Vagina (tissue), 2 donors: ENCODE results near the gene SLC22A3.
"Not testable (repeated sequence)": the region's sequence is repeated elsewhere in the genome, so short reads cannot be mapped to it uniquely, and the experiment has no call there.

Source experiments
- POLR2A ChIP-seq, 2 donors: fragments of 450-650 bp; IDR thresholded peaks; one replicate each; pipeline ENCODE4 v1.6.1; 2017; ENCODE audit warnings: antibody characterized with exemption in 2 of 2, mild to moderate bottlenecking in 2 of 2, moderate library complexity in 2 of 2
- TF ChIP-seq, protein P1 (sequence below), 3 experiments: fragments of 450-650 bp in 2 of 3; fragments of 200-600 bp in 1 of 3; sonication (generic) in 1 of 3; IDR thresholded peaks; one replicate each; pipeline ENCODE4 v1.5.1; 2017 to 2019; ENCODE audit warnings: antibody characterized with exemption in 3 of 3, mild to moderate bottlenecking in 2 of 3, moderate library complexity in 2 of 3

DNA sequence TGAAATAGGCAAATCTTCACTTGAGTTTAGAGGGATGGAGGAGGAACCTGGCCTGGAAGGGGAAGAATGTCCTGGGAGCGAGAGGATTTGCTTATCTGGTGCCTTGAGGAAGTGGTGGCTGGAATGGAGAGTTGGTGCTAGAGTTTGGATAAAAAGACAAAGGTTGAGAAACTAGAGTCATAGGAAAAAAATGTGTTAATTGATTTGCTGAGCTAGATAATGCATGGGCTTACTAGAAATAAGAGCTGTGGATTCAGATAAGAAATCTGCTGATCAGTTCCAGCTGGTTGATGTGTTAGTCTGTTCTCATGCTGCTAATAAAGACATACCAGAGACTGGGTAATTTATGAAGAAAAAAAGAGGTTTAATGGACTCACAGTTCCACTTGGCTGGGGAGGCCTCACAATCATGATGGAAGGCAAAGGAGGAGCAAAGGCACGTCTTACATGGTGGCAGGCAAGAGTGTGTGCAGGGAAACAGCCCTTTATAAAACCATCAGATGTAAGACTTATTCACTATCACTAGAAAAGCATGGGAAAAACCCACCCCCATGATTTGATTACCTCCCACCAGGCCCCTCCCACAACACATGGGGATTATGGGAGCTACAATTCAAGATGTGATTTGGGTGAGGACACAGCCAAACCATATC is 45.6 kb upstream of the SLC22A3 start:
- TF ChIP-seq POLR2A (IDR thresholded peaks at IDR 0.05) = not testable (repeated sequence)
- TF ChIP-seq, protein P1, sequence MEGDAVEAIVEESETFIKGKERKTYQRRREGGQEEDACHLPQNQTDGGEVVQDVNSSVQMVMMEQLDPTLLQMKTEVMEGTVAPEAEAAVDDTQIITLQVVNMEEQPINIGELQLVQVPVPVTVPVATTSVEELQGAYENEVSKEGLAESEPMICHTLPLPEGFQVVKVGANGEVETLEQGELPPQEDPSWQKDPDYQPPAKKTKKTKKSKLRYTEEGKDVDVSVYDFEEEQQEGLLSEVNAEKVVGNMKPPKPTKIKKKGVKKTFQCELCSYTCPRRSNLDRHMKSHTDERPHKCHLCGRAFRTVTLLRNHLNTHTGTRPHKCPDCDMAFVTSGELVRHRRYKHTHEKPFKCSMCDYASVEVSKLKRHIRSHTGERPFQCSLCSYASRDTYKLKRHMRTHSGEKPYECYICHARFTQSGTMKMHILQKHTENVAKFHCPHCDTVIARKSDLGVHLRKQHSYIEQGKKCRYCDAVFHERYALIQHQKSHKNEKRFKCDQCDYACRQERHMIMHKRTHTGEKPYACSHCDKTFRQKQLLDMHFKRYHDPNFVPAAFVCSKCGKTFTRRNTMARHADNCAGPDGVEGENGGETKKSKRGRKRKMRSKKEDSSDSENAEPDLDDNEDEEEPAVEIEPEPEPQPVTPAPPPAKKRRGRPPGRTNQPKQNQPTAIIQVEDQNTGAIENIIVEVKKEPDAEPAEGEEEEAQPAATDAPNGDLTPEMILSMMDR (IDR thresholded peaks at IDR 0.05) = not testable (repeated sequence)
